ENCODE results near the gene DHX36. TPM values are rescaled to one million over a fixed set of nuclear protein-coding genes. Genes with fewer than 3 reads are reported as not detected.

DHX36 gene
- total and polyA plus RNA-seq, 7 donors = 8.4 to 76.7 (median 56.2) TPM

DNA sequence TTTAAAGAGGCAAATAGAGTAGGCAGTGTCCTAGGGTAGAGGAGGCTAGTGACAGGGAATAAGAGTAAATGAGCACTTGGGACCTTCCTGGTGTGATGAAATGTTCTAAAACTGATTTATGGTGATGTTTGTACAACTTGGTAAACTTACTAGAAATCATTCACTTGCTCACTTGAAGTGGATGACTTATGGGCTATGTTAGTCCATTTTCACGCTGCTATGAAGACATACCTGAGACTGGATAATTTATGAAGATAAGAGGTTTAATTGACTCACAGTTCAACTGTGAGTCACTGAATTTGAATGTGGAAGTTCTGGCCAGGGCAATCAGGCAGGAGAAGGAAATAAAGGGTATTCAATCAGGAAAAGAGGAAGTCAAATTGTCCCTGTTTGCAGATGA is 31.7 kb upstream of the DHX36 start:
- TF ChIP-seq EP300 (IDR thresholded peaks at IDR 0.05) = no peak
- TF ChIP-seq, protein P1, sequence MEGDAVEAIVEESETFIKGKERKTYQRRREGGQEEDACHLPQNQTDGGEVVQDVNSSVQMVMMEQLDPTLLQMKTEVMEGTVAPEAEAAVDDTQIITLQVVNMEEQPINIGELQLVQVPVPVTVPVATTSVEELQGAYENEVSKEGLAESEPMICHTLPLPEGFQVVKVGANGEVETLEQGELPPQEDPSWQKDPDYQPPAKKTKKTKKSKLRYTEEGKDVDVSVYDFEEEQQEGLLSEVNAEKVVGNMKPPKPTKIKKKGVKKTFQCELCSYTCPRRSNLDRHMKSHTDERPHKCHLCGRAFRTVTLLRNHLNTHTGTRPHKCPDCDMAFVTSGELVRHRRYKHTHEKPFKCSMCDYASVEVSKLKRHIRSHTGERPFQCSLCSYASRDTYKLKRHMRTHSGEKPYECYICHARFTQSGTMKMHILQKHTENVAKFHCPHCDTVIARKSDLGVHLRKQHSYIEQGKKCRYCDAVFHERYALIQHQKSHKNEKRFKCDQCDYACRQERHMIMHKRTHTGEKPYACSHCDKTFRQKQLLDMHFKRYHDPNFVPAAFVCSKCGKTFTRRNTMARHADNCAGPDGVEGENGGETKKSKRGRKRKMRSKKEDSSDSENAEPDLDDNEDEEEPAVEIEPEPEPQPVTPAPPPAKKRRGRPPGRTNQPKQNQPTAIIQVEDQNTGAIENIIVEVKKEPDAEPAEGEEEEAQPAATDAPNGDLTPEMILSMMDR (IDR thresholded peaks at IDR 0.05) = no peak
- Histone ChIP-seq H3K9me3 (no peaks in the 10 kb centered on the region), H3K4me3 (no peak overlapping the region), H3K36me3 (no peaks in the 10 kb centered on the region), H3K27ac (no peak overlapping the region), H3K4me1 (no peaks in the 10 kb centered on the region), H3K27me3 (no peaks in the 10 kb centered on the region)
- intact Hi-C loops (cut with DNase I) = no loop called here
- DNase-seq = no peak
- WGBS, 2 donors = 4 to 33% methylated on average over 1 of the region's 1 CpG

DNA sequence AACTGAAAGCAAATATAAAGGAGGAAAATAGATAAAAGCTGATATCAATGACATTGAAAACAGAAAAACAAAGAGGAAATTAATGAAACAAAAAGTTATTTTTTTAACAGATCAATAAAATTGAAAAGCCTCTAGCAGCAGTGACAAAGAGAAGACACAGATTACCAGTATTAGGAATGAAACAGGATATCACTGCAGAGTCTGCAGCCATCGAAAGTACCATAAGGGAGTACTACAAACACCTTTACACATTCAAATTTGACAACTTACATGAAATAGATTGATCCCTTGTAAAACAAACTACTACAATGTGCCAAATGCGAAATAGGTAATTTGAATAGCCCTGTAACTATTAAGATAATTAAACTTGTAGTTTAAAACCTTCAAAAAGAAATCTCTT is 24.9 kb upstream of the DHX36 start:
- intact Hi-C loops (cut with DNase I) = no loop called here
- Histone ChIP-seq H3K9me3 (no peaks in the 10 kb centered on the region), H3K4me3 (no peak overlapping the region), H3K4me1 (no peaks in the 10 kb centered on the region), H3K36me3 (no peaks in the 10 kb centered on the region), H3K27me3 (no peaks in the 10 kb centered on the region), H3K27ac (no peak overlapping the region)
- DNase-seq = no peak
- TF ChIP-seq POLR2A (IDR thresholded peaks at IDR 0.05) (no peak), POLR2AphosphoS5 (IDR thresholded peaks at IDR 0.05) (no peak), EP300 (IDR thresholded peaks at IDR 0.05) (no peak)
- TF ChIP-seq, protein P1 (IDR thresholded peaks at IDR 0.05) = no peak
- 67 to 75% methylated on average over 2 of the region's 2 CpGs for WGBS, 2 donors

DNA sequence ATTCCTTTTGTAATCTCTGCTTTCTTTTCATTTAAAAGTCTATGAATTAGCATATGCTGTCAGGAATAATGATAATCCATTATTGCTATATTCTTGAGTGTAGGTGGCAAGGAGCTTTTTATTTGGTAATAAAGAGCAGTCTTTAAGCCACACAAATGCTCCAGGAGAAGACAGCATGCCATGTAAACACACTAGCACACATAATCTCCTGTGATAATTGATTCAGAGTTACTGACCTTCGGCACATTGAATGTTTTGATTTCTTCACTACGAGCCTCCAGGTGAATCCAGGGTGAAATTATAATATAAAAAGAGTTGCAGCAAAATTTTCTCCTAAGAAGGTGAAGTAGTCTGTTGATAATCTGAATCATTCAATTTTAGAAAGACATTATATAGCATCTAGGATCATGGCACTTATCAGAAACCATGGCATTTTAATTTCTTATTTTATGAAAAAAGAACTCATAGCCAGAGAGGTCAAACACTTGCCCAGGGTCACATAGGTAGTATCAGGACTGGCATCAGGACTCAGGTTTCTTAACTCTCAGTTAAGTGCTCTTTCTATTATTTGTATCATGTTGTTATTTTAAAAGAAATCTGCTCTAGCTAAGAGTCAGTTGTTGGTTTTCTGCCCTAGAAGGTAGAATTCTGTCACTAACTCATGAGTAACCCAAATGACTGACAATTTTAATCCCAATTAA is 21.3 kb upstream of the DHX36 start:
- DNase-seq = no peak
- Histone ChIP-seq H3K4me3 (no peak overlapping the region), H3K36me3 (no peaks in the 10 kb centered on the region), H3K27ac (no peak overlapping the region), H3K4me1 (no peaks in the 10 kb centered on the region), H3K27me3 (no peaks in the 10 kb centered on the region), H3K9me3 (no peaks in the 10 kb centered on the region)
- intact Hi-C loops (cut with DNase I) = no loop called here
- TF ChIP-seq POLR2A (IDR thresholded peaks at IDR 0.05) (no peak), POLR2AphosphoS5 (IDR thresholded peaks at IDR 0.05) (no peak), EP300 (IDR thresholded peaks at IDR 0.05) (no peak)
- TF ChIP-seq, protein P1 (IDR thresholded peaks at IDR 0.05) = no peak
- WGBS, 2 donors = 20 to 64% methylated on average over 2 of the region's 2 CpGs

DNA sequence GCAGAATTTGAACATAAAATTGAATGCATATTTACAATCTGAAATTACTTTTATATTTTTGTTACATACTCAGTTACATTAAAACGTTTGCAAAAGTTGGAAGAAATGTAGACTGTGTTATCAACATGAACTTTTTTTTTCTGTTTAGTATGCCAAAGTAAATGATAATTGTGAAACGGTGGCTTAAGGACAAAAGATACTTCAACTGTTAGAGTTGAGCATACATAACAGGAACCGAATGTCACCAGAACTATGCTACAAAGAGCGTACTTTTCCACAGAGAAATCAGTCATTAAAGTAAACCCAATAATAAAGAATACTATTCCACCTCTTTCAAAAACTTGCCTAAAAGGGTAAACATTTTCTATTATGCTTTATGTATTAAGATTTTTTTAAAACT is 14.3 kb upstream of the DHX36 start:
- Histone ChIP-seq H3K9me3 (no peaks in the 10 kb centered on the region), H3K27ac (no peak overlapping the region), H3K36me3 (no peaks in the 10 kb centered on the region), H3K27me3 (no peaks in the 10 kb centered on the region), H3K4me1 (no peaks in the 10 kb centered on the region), H3K4me3 (no peak overlapping the region)
- 64 to 80% methylated on average over 4 of the region's 4 CpGs for WGBS, 2 donors
- DNase-seq = no peak
- intact Hi-C loops (cut with DNase I) = loop anchor here (10.0 kb wide), 1 partner anchor 986 kb away; no protein-coding TSS in a partner anchor
- TF ChIP-seq, protein P1 (IDR thresholded peaks at IDR 0.05) = no peak
- TF ChIP-seq POLR2AphosphoS5 (IDR thresholded peaks at IDR 0.05) (no peak), POLR2A (IDR thresholded peaks at IDR 0.05) (no peak), EP300 (IDR thresholded peaks at IDR 0.05) (no peak)

DNA sequence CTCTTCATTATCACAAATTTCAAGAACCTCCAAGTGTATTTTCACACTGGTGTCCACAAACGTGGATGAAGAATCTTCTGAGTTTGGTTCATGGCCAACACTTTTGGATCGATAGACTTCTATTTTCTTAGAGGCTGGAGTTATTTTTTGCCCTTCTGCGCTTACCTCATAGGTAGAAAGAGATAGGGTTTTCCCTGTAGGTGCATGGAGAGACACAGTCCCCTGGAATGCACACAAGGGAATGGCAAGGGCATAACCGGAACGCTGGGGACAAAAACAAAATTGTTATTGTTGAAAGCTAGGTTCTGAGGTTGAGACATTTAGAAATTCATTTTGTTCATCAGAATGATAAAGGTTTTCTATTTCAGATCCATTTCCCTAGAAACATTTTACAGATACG is 13.7 kb upstream of the DHX36 start:
- 90 to 91% methylated on average over 6 of the region's 6 CpGs for WGBS, 2 donors
- no peak for DNase-seq

More for the DNA sequence above, 13.7 kb upstream of the DHX36 start:
- TF ChIP-seq POLR2AphosphoS5 (IDR thresholded peaks at IDR 0.05) (no peak), EP300 (IDR thresholded peaks at IDR 0.05) (no peak), POLR2A (IDR thresholded peaks at IDR 0.05) (no peak)
- TF ChIP-seq, protein P1 (IDR thresholded peaks at IDR 0.05) = no peak
- Histone ChIP-seq H3K27me3 (no peaks in the 10 kb centered on the region), H3K9me3 (no peaks in the 10 kb centered on the region), H3K27ac (no peak overlapping the region), H3K36me3 (no peaks in the 10 kb centered on the region), H3K4me1 (no peaks in the 10 kb centered on the region), H3K4me3 (no peak overlapping the region)
- intact Hi-C loops (cut with DNase I) = loop anchor here (10.0 kb wide), 1 partner anchor 987 kb away; no protein-coding TSS in a partner anchor
